ENCODE results near the gene CNIH2.
"Not testable (repeated sequence)": the region's sequence is repeated elsewhere in the genome, so short reads cannot be mapped to it uniquely, and the experiment has no call there.

CNIH2 gene

GRCh38 chr11:66291303-66291705 is 13.3 kb downstream of the CNIH2 start:
- no peak for DNase-seq (ENCODE audit: low read depth in 2 of 2)

GRCh38 chr11:66291706-66292542 is 13.9 kb downstream of the CNIH2 start, which contains the start of gene TMEM151A:
TSS of gene TMEM151A (plus strand) at chr11:66291894. CDS start at chr11:66292014, 120 bp downstream.
- no peak for DNase-seq (ENCODE audit: low read depth in 2 of 2)

GRCh38 chr11:66292543-66293332 is 14.8 kb downstream of the CNIH2 start:
- no peak for DNase-seq (ENCODE audit: low read depth in 2 of 2)

- DNase-seq (ENCODE audit: low read depth in 2 of 2) = no peak
These were observed 15.4 kb downstream of the CNIH2 start for GRCh38 chr11:66293352-66293751.

- no peak for DNase-seq (ENCODE audit: low read depth in 2 of 2)
These were observed 16.0 kb downstream of the CNIH2 start for GRCh38 chr11:66293777-66294625.

GRCh38 chr11:66294626-66295620 is 16.9 kb downstream of the CNIH2 start:
- DNase-seq (ENCODE audit: low read depth in 2 of 2) = no peak

- no peak for DNase-seq (ENCODE audit: low read depth in 2 of 2)
These were observed 19.6 kb downstream of the CNIH2 start for GRCh38 chr11:66297610-66298009.

- no peak for DNase-seq (ENCODE audit: low read depth in 2 of 2)
These were observed 21.2 kb downstream of the CNIH2 start for GRCh38 chr11:66299186-66299585.

GRCh38 chr11:66302656-66303055 is 24.7 kb downstream of the CNIH2 start:
- no peak for DNase-seq (ENCODE audit: low read depth in 2 of 2)

GRCh38 chr11:66309475-66309874 is 31.5 kb downstream of the CNIH2 start:
- DNase-seq (ENCODE audit: low read depth in 2 of 2) = no peak

GRCh38 chr11:66310324-66310723 is 32.3 kb downstream of the CNIH2 start:
- DNase-seq (ENCODE audit: low read depth in 2 of 2) = no peak

GRCh38 chr11:66310803-66311440 is 32.9 kb downstream of the CNIH2 start:
- DNase-seq (ENCODE audit: low read depth in 2 of 2) = not testable (repeated sequence)

- no peak for DNase-seq (ENCODE audit: low read depth in 2 of 2)
These were observed 33.5 kb downstream of the CNIH2 start for GRCh38 chr11:66311470-66311964.

GRCh38 chr11:66311965-66312548 is 34.1 kb downstream of the CNIH2 start:
- peak; percentile 97 to 98 for DNase-seq (ENCODE audit: low read depth in 2 of 2)

GRCh38 chr11:66312549-66313320 is 34.8 kb downstream of the CNIH2 start:
- peak; percentile 93 to 96 for DNase-seq (ENCODE audit: low read depth in 2 of 2)

- DNase-seq (ENCODE audit: low read depth in 2 of 2) = no peak
These were observed 35.6 kb downstream of the CNIH2 start for GRCh38 chr11:66313321-66314185.

- no peak for DNase-seq (ENCODE audit: low read depth in 2 of 2)
These were observed 36.2 kb downstream of the CNIH2 start for GRCh38 chr11:66314186-66314501.

Data from stimulated activated CD8-positive, alpha-beta memory T cell treated with anti-CD3 and anti-CD28 coated beads, Interleukin-7, amount 100 ng/mL, for 4 hours (primary cell).